BLaER1 (cell line): Measurements from ENCODE around the gene SRSF7.
"Not testable (repeated sequence)": the region's sequence is repeated elsewhere in the genome, so short reads cannot be mapped to it uniquely, and the experiment has no call there.

ENCODE experiments used
- H3K27ac ChIP-seq: shearing (Covaris generic); formaldehyde crosslinking; 2 replicates; pipeline ENCODE4 v1.8.1; 2022
- H3K27me3 ChIP-seq: shearing (Covaris generic); formaldehyde crosslinking; 2 replicates; pipeline ENCODE4 v1.8.1; 2022
- H3K36me3 ChIP-seq: shearing (Covaris generic); formaldehyde crosslinking; 2 replicates; pipeline ENCODE4 v1.8.1; 2022
- H3K4me1 ChIP-seq: shearing (Covaris generic); formaldehyde crosslinking; 2 replicates; pipeline ENCODE4 v1.8.1; 2022
- H3K4me2 ChIP-seq: shearing (Covaris generic); formaldehyde crosslinking; 2 replicates; pipeline ENCODE4 v1.8.1; 2022
- H3K4me3 ChIP-seq: shearing (Covaris generic); formaldehyde crosslinking; 2 replicates; pipeline ENCODE4 v1.8.1; 2022
- H3K9ac ChIP-seq: shearing (Covaris generic); formaldehyde crosslinking; 2 replicates; pipeline ENCODE4 v1.8.1; 2022
- H3K9me3 ChIP-seq: shearing (Covaris generic); formaldehyde crosslinking; 2 replicates; pipeline ENCODE4 v1.8.1; 2022
- H4K20me1 ChIP-seq: shearing (Covaris generic); formaldehyde crosslinking; 2 replicates; pipeline ENCODE4 v1.8.1; 2022
- Cebpa-rat ChIP-seq: shearing (Covaris generic); IDR thresholded peaks from 2 replicates; pipeline ENCODE4 v1.8.1; 2022

SRSF7 gene

DNA sequence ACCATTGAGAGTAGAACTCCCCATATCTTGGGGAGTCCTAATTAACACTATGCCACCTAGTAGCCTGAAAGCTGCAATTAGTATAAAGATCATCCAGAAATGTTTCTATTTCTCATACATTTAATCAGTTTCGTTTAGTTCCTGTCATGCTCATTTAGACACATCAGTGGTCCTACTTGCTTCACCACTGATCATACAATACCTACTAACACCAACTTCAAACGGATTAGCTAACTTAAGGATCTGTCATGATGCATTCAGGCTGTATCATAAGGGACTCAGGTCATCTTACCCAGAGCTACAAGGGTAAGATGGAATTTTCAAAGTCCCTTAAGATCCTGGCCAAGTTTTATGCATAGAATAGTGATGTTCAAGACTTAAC lies 6.8 kb downstream of the SRSF7 start:
- TF ChIP-seq Cebpa-rat = no peak
- Histone ChIP-seq H3K9ac (no peak overlapping the region), H3K4me2 (no peak overlapping the region), H3K9me3 (no peaks in the 10 kb centered on the region), H3K27me3 (no peaks in the 10 kb centered on the region), H3K36me3 (peaks cover 97% of the 10 kb centered on the region), H3K4me3 (no peak overlapping the region), H3K27ac (no peak overlapping the region), H4K20me1 (peaks cover 100% of the 10 kb centered on the region), H3K4me1 (peaks cover 36% of the 10 kb centered on the region)

DNA sequence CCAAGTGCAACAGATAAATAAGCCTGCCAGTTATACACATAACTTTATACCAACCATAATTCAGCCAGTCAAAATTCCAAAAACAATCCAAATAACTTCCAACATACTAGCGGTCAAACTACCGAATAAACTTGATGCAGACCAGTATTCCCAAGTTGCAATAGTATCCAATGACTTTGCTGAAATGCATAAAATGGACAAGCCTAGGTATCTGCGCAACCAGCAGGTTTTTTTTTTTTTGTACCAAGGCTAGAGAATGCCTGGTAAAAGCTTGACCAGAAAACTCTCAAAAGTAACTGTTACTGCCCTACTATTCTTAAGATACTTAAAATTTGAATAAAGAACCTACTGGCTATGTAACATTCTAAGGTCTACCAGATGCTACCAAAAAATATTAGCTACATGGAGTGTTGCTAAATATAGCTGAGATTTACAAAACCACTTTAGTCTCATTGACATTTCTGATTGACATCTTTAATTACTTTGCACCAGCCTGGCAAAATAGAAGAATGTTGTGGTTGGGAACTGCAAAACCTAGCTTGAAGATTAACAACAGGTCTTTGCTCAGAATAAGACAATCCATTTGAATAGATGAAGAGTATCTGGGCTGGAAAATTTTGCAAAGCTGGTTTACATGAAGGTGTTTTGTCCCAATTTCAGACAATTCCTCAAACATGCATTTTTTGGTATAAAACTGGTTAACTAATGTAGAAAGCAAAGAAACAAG lies 7.3 kb downstream of the SRSF7 start:
- Histone ChIP-seq H3K27me3 (no peaks in the 10 kb centered on the region), H3K4me1 (peaks cover 30% of the 10 kb centered on the region), H3K9ac (no peak overlapping the region), H3K4me2 (no peak overlapping the region), H3K9me3 (no peaks in the 10 kb centered on the region), H3K27ac (no peak overlapping the region), H4K20me1 (peaks cover 100% of the 10 kb centered on the region), H3K4me3 (no peak overlapping the region), H3K36me3 (peaks cover 97% of the 10 kb centered on the region)
- no peak for TF ChIP-seq Cebpa-rat

DNA sequence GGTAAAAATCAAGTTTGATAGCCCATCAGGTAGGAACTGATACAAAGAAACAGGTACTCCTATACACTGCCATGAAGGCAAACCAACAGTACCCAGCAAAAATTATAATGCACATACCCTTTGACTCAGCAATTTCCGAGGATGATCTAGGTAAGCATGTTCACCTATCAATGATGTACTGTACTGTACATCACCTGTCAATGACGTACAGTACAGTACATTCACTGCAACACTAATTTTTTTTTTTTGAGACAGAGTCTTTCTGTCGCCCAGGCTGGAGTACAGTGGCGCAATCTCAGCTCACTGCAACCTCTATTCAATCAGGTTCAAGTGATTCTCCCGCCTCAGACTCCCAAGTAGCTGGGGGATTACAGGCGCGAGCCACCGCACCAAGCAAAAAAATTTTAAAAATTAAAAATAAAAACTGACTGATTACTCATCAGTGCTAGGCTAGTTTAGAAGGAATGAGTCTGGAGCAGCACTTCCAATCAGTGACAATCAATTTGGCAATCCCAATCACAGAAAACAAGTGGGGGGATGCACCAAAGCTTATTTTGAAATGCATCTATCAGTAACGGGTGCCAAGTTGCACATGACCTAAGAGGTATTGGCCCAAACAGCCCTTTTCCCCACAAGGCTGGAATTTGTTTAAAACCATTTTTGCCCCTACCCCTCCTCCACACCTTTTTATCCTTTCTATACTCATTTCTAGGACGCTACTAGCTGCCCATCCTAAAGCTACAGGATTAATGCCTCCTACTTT lies 8.2 kb downstream of the SRSF7 start:
- Histone ChIP-seq H3K27me3 (no peaks in the 10 kb centered on the region), H3K9me3 (no peaks in the 10 kb centered on the region), H3K4me2 (no peak overlapping the region), H4K20me1 (peaks cover 100% of the 10 kb centered on the region), H3K4me1 (peaks cover 22% of the 10 kb centered on the region), H3K36me3 (peaks cover 97% of the 10 kb centered on the region), H3K27ac (no peak overlapping the region), H3K4me3 (no peak overlapping the region), H3K9ac (no peak overlapping the region)
- TF ChIP-seq Cebpa-rat = no peak

DNA sequence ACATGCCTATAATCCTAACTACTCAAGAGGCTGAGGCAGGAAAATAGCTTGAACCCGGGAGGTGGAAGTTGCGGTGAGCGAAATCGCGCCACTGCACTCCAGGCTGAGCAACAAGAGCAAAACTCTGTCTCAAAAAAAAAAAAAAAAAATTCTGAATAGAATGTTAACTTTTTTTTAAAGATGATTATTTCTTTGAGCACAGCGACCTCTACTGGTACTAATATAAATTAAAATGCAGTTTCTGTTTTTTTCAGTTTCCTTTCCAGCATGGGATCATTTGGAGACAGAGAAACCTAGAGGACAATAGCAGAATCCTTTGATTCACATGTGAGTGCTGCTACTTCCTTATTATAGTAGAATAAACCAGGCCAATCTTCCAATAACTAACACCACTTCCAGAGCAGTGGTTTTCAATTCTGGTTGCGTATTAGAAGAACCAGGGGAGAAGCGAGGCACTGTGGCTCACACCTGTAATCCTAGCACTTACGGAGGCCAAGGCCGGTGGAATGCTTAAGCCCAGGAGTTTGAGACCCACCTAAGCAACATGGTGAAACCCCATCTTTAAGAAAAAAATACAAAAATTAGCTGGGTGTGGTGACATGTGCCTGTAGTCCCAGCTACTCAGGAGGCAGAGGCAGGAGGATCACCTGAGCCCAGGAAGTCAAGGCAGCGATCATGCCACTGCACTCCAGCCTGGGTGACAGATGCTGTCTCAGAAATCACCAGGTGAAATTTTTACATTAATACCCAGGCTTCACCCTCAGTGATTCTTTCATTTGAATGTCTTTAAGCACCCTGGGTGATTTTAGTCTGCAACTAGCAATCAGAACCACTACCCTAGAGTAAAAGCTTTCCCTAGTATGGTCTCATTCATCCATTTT lies 10.1 kb downstream of the SRSF7 start:
- Histone ChIP-seq H3K27ac (no peak overlapping the region), H4K20me1 (peaks cover 95% of the 10 kb centered on the region)

DNA sequence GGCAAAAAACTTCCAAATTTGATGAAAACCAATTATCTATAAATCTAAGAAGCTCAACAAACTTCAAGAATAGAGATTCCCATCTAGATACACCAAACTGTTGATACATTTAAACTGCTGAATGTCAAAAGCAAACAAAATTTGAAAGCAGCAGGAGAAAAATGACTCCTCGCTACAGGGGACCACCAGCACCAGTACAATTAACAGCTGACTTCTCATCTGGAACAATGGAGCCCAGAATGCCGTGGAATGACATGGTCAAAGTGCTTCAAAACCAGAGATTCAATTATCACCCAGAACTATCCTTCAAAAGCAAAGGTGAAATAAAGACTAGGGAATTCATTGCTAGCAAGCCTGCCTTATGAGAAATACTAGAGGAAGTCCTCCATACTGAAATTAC lies 11.6 kb downstream of the SRSF7 start:
- no peak overlapping the region for H3K9ac ChIP-seq
- no peak overlapping the region for H3K4me2 ChIP-seq
- no peaks in the 10 kb centered on the region for H3K9me3 ChIP-seq
- no peak overlapping the region for H3K27ac ChIP-seq
- no peak overlapping the region for H3K4me3 ChIP-seq
- no peaks in the 10 kb centered on the region for H3K4me1 ChIP-seq
- no peaks in the 10 kb centered on the region for H3K27me3 ChIP-seq
- H3K36me3 ChIP-seq = peaks cover 96% of the 10 kb centered on the region
- TF ChIP-seq Cebpa-rat = no peak
- peaks cover 85% of the 10 kb centered on the region for H4K20me1 ChIP-seq

More for the DNA sequence above, 10.1 kb downstream of the SRSF7 start:
- H3K36me3 ChIP-seq = peaks cover 95% of the 10 kb centered on the region
- no peaks in the 10 kb centered on the region for H3K27me3 ChIP-seq
- no peak overlapping the region for H3K4me3 ChIP-seq
- no peak for TF ChIP-seq Cebpa-rat
- H3K4me2 ChIP-seq = no peak overlapping the region
- H3K9me3 ChIP-seq = no peaks in the 10 kb centered on the region
- 0 out of 2 replicates have a peak, but pooled peaks cover 4% of the 10 kb centered on the region for H3K4me1 ChIP-seq
- no peak overlapping the region for H3K9ac ChIP-seq

DNA sequence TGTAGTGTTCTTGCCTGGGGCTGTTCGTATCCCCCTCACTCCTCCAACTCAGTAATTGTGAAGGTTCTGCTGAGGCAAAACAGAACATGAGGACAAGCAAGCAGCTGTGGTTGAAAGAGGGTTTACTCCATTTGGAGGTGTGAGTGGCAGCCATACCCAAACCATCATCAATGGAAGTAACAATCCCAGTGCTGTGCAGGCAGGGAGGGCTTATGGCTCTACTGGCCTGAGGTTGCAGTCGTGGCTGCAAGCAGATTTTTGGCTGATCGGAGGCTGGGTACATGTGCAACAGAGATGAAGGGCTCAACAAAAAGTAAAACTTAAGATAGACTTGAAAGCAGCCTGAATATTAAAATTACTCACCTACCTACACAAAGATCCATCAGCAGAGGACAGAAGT lies 13.2 kb downstream of the SRSF7 start:
- H3K4me3 ChIP-seq = no peak overlapping the region
- no peak overlapping the region for H3K27ac ChIP-seq
- no peaks in the 10 kb centered on the region for H3K9me3 ChIP-seq
- H3K4me2 ChIP-seq = no peak overlapping the region
- H3K9ac ChIP-seq = no peak overlapping the region
- no peaks in the 10 kb centered on the region for H3K4me1 ChIP-seq
- no peaks in the 10 kb centered on the region for H3K27me3 ChIP-seq
- TF ChIP-seq Cebpa-rat = no peak
- H3K36me3 ChIP-seq = peaks cover 96% of the 10 kb centered on the region
- peaks cover 74% of the 10 kb centered on the region for H4K20me1 ChIP-seq

DNA sequence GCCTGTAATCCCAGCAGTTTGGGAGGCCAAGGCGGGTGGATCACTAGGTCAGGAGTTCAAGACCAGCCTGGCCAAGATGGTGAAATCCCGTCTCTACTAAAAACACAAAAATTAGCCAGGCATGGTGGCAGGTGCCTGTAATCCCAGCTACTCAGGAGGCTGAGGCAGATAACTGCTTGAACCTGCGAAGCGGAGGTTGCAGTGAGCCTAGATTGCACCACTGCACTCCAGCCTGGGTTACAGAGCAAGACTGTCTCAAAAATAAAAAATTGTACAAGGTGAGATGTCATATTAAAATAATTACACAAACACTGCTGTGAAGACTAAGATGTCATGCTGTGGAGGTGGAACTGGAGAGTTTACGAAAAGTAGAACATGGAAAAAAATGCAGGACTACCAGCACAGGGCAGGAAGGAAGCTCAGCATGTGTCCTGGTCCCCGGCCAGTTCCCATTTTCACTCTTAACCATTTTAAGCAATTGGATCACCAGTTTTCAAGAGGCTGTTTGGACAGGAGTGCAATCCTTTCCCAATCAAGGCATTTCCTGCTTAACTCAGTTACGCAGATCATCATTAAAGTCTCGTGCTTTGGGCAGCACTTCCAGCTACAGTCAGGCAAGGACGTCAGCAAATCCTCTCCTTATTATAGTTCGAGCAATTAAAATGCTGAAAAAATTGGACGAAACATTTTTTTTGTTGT lies 14.0 kb downstream of the SRSF7 start:
- Histone ChIP-seq H4K20me1 (peaks cover 66% of the 10 kb centered on the region), H3K36me3 (peaks cover 96% of the 10 kb centered on the region)
- not testable (repeated sequence) for H3K4me2 ChIP-seq, H3K9ac ChIP-seq, H3K27ac ChIP-seq, H3K4me3 ChIP-seq, H3K4me1 ChIP-seq, H3K27me3 ChIP-seq, H3K9me3 ChIP-seq

DNA sequence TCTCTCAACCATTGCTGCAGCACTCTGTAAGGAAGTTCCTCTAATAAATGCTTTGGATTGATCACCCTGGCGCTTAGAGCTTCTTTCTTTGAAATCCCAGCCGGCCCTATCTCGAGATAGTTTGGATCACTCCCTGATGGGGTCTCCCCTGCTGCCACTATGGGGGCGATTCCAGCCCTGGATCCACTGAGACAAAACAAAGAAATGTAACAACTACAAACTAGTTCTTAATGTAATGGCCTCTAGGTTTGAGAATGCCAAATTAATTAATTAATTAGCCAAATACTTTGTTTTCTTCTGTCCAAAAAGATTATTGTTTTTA lies 15.2 kb downstream of the SRSF7 start:
- no peak overlapping the region for H3K27ac ChIP-seq
- H4K20me1 ChIP-seq = peaks cover 54% of the 10 kb centered on the region
- H3K4me1 ChIP-seq = no peaks in the 10 kb centered on the region
- H3K9ac ChIP-seq = no peak overlapping the region
- no peaks in the 10 kb centered on the region for H3K27me3 ChIP-seq
- no peak overlapping the region for H3K4me2 ChIP-seq
- H3K9me3 ChIP-seq = no peaks in the 10 kb centered on the region
- peaks cover 96% of the 10 kb centered on the region for H3K36me3 ChIP-seq
- no peak for TF ChIP-seq Cebpa-rat
- no peak overlapping the region for H3K4me3 ChIP-seq

DNA sequence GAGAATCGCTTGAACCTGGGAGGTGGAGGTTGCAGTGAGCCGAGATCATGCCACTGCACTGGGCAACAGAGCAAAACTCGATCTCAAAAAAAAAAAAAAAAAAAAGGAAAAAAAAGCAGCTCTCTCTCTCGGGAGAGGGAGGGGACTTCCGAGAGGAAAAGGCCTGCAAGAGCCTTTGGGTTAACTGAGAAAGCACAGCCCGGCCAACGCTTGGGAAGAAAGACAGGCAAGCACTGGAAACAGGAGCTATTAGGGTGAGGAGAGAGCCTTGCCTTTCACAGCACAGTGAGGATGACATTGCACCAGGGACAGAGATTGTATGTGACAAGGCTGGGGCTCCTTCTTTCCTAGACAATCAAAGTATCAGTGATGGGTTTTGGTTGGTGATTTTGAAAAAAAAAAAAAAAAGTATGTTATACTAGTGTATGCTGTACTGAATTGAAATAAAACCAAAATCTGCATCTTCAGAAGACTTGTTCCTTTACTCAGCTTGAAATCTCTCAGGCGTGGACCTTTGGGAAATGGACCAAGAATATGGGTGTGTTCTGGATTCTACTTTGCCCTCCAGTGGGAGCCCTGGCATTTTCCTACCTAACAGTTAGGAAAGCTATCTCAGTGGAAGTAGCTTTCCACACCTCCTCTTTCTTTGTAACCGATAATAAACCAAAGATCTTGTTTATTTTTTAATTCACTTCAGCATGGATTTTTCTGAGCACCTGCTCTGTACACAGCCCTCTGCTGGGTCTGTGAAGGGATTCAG lies 16.7 kb downstream of the SRSF7 start:
- no peak overlapping the region for H3K9ac ChIP-seq
- no peaks in the 10 kb centered on the region for H3K4me1 ChIP-seq
- no peak overlapping the region for H3K4me3 ChIP-seq
- peaks cover 39% of the 10 kb centered on the region for H4K20me1 ChIP-seq
- H3K9me3 ChIP-seq = no peaks in the 10 kb centered on the region
- H3K4me2 ChIP-seq = no peak overlapping the region
- H3K27ac ChIP-seq = no peak overlapping the region
- no peak for TF ChIP-seq Cebpa-rat
- H3K27me3 ChIP-seq = no peaks in the 10 kb centered on the region
- H3K36me3 ChIP-seq = peaks cover 98% of the 10 kb centered on the region
